Activated B cell treated with CpG ODN at 0.5 μM for 24 hours (primary cell): ENCODE data around the gene YIPF4. TPM values are rescaled to one million over a fixed set of nuclear protein-coding genes. Genes with fewer than 3 reads are reported as not detected.
"Not testable (repeated sequence)": the region's sequence is repeated elsewhere in the genome, so short reads cannot be mapped to it uniquely, and the experiment has no call there.

Experiments
- ATAC-seq: fragments of 200-7000 bp; cut with Tn5 transposase; one replicate; pipeline ENCODE4 v1.10.0; 2021; ENCODE audit warnings: low read depth, mild to moderate bottlenecking, moderate library complexity
- CTCF ChIA-PET: fragments of 350-600 bp; sonication (Branson Sonifier 250); formaldehyde crosslinking; loops from one replicate; lab custom pipeline; 2021; ENCODE audit warnings: antibody characterized with exemption; lab: Charles Lee
- POLR2A ChIA-PET: fragments of 350-600 bp; sonication (Branson Sonifier 250); formaldehyde crosslinking; loops from one replicate; lab custom pipeline; 2021; ENCODE audit warnings: antibody characterized with exemption; lab: Charles Lee
- DNase-seq: peaks from one replicate; pipeline ENCODE4 v3.0.0; 2022
- H3K27ac Mint-ChIP-seq: one replicate; pipeline ENCODE4 v1.8.0; 2020; ENCODE audit warnings: mixed read lengths
- H3K27me3 Mint-ChIP-seq: one replicate; pipeline ENCODE4 v1.8.0; 2021; ENCODE audit warnings: mixed read lengths
- H3K36me3 Mint-ChIP-seq: one replicate; pipeline ENCODE4 v1.8.0; 2021; ENCODE audit warnings: low read depth, mixed read lengths
- H3K4me1 Mint-ChIP-seq: one replicate; pipeline ENCODE4 v1.8.0; 2021; ENCODE audit warnings: mixed read lengths
- H3K4me3 Mint-ChIP-seq: one replicate; pipeline ENCODE4 v1.8.0; 2020; ENCODE audit warnings: mild to moderate bottlenecking, mixed read lengths
- H3K9me3 Mint-ChIP-seq: one replicate; pipeline ENCODE4 v1.8.0; 2020; ENCODE audit warnings: mixed read lengths
- CTCF ChIP-seq: fragments of 200-600 bp; IDR thresholded peaks from one replicate; pipeline ENCODE4 v1.8.0; 2022; ENCODE audit warnings: antibody characterized with exemption, mild to moderate bottlenecking
- intact Hi-C: fragments of 100-400 bp; cut with micrococcal nuclease; formaldehyde crosslinking; loops from one replicate; pipeline ENCODE4 v1.15.1; 2024
- total RNA-seq: library from RNA; stranded (reverse); gene quantifications from 2 replicates; pipeline ENCODE4 v1.2.3, GENCODE V29; 2022

Gene YIPF4
- total RNA-seq, 1 donor from 2014 or later = 27.2 TPM

- intact Hi-C loops = no loop called here
- Mint-ChIP-seq H3K9me3 (no peaks in the 10 kb centered on the region), H3K4me1 (peaks cover 15% of the 10 kb centered on the region), H3K36me3 (peaks cover 53% of the 10 kb centered on the region), H3K27ac (no peak overlapping the region), H3K4me3 (no peak overlapping the region), H3K27me3 (no peaks in the 10 kb centered on the region)
- DNase-seq (no peak), ATAC-seq (no peak)
- TF ChIP-seq CTCF = no peak
- CTCF ChIA-PET = no interaction called here
- POLR2A ChIA-PET = no interaction called here
Observed at GRCh38 chr2:32291746-32292145, 14.0 kb downstream of the YIPF4 start.

- DNase-seq, H3K4me1 Mint-ChIP-seq, intact Hi-C loops, H3K27ac Mint-ChIP-seq, H3K9me3 Mint-ChIP-seq, H3K27me3 Mint-ChIP-seq, CTCF ChIA-PET, ATAC-seq, POLR2A ChIA-PET, H3K4me3 Mint-ChIP-seq: not testable (repeated sequence)
- H3K36me3 Mint-ChIP-seq = peaks cover 59% of the 10 kb centered on the region
Observed at GRCh38 chr2:32293493-32293892, 15.8 kb downstream of the YIPF4 start.

DNA sequence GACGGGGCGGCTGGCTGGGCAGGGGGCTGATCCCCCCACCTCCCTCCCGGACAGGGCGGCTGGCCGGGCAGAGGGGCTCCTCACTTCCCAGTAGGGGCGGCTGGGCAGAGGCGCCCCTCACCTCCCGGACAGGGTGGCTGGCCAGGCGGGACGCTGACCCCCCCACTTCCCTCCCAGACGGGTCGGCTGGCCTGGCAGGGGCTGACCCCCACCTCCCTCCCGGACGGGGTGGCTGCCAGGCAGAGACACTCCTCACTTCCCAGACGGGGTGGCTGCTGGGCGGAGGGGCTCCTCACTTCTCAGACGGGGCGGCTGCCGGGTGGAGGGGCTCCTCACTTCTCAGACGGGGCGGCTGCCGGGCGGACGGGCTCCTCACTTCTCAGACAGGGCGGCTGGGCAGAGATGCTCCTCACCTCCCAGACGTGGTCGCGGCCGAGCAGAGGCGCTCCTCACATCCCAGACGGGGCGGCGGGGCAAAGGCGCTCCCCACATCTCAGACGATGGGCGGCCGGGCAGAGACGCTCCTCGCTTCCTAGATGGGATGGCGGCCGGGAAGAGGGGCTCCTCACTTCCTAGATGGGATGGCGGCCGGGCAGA lies 16.4 kb downstream of the YIPF4 start:
- H3K27me3 Mint-ChIP-seq, DNase-seq, POLR2A ChIA-PET, ATAC-seq, intact Hi-C loops, H3K27ac Mint-ChIP-seq, H3K9me3 Mint-ChIP-seq, H3K4me1 Mint-ChIP-seq, CTCF ChIA-PET, H3K4me3 Mint-ChIP-seq: not testable (repeated sequence)
- peaks cover 58% of the 10 kb centered on the region for H3K36me3 Mint-ChIP-seq

GRCh38 chr2:32310577-32310976 lies 32.9 kb downstream of the YIPF4 start:
- Mint-ChIP-seq H3K4me3 (no peak overlapping the region), H3K27ac (no peak overlapping the region), H3K9me3 (no peaks in the 10 kb centered on the region), H3K36me3 (peaks cover 26% of the 10 kb centered on the region), H3K4me1 (no peaks in the 10 kb centered on the region), H3K27me3 (no peaks in the 10 kb centered on the region)
- ChIA-PET POLR2A (no interaction called here), CTCF (no interaction called here)
- TF ChIP-seq CTCF = no peak
- intact Hi-C loops = no loop called here
- DNase-seq = no peak
- no peak for ATAC-seq

DNA sequence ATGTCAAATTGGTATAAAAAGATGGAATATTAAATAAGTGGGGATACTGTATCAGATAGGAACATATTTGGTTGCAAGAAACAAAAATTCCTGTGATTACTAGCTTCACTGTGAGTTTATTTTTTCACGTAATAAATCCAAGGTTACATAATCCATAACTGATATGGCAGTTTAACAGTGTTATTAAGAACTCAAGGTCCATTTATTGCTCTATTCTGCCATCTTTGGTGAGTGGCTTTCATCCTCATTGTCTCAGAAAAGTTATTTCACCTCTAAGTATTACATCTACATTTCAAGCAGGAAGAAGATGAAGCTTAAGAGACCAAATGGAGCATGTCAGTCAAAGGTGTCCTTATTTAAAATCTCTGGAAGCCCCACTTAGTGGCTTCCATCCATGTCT lies 37.2 kb downstream of the YIPF4 start:
- H3K4me3 Mint-ChIP-seq = no peak overlapping the region
- ChIA-PET POLR2A (no interaction called here), CTCF (no interaction called here)
- H3K27ac Mint-ChIP-seq = no peak overlapping the region
- TF ChIP-seq CTCF = no peak
- H3K27me3 Mint-ChIP-seq = no peaks in the 10 kb centered on the region
- peaks cover 7% of the 10 kb centered on the region for H3K36me3 Mint-ChIP-seq
- ATAC-seq (no peak), DNase-seq (no peak)
- intact Hi-C loops = no loop called here
- H3K9me3 Mint-ChIP-seq = no peaks in the 10 kb centered on the region
- no peaks in the 10 kb centered on the region for H3K4me1 Mint-ChIP-seq

DNA sequence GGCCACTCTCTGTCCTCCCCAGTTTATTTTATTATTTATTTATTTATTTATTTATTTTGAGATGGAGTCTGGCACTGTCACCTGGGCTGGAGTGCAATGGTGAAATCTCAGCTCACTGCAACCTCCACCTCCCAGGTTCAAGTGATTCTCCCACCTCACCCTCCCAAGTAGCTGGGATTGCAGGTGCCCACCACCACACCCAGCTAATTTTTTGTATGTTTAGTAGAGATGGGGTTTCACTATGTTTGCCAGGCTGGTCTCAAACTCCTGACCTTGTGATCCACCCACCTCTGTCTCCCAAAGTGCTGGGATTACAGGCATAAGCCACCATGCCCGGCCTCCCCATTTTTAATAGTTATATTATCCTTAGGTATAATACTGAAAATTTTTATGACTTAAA lies 51.0 kb downstream of the YIPF4 start:
- ATAC-seq, H3K27me3 Mint-ChIP-seq, H3K4me1 Mint-ChIP-seq, intact Hi-C loops, H3K36me3 Mint-ChIP-seq, H3K9me3 Mint-ChIP-seq, POLR2A ChIA-PET, H3K4me3 Mint-ChIP-seq, DNase-seq, CTCF ChIA-PET, H3K27ac Mint-ChIP-seq: not testable (repeated sequence)

GRCh38 chr2:32329180-32329980 lies 51.7 kb downstream of the YIPF4 start:
- H3K9me3 Mint-ChIP-seq, ATAC-seq, DNase-seq, H3K27ac Mint-ChIP-seq, H3K4me3 Mint-ChIP-seq, CTCF ChIA-PET, H3K27me3 Mint-ChIP-seq, intact Hi-C loops, H3K36me3 Mint-ChIP-seq, H3K4me1 Mint-ChIP-seq, POLR2A ChIA-PET: not testable (repeated sequence)
